HG02759 (cell line): Measurements from ENCODE around the gene DNAJC4.

Experiments
- ATAC-seq: cut with Tn5 transposase; IDR thresholded peaks from one replicate; pipeline ENCODE4 v1.9.1; 2021; ENCODE audit warnings: mild to moderate bottlenecking, moderate library complexity; ENCODE audit not compliant: unreplicated experiment

Gene DNAJC4

GRCh38 chr11:64255135-64256128 is 25.1 kb downstream of the DNAJC4 start:
- ATAC-seq = no peak

GRCh38 chr11:64256300-64256699 is 26.0 kb downstream of the DNAJC4 start:
- ATAC-seq = no peak

GRCh38 chr11:64258356-64258755 is 28.0 kb downstream of the DNAJC4 start:
- ATAC-seq = no peak

DNA sequence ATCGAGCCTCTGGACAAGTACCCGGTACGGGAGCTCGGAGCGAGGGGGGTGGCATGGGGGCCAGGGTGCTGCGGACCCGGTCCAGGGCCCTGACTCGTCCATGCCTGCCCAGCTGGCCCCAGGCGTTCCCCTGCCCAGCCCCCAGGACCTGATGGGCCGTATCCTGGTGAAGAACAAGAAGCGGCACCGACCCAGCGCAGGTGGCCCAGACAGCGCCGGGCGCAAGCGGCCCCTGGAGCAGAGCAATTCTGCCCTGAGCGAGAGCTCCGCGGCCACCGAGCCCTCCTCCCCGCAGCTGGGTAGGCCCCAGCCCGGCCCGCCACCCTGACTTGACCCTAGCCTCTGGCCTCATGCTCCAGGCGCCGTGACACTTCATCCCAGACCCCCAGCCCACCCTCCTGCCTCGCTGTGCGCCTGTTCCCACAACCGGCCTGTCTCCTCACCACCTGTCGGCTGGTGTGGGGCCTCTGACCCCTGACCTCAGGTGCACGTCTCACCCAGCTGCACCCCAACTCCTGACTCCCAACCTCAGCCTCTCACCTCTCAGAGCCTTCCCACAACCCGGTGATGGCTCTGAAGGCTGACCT is 28.7 kb downstream of the DNAJC4 start:
- no peak for ATAC-seq

- no peak for ATAC-seq
Observed at GRCh38 chr11:64259533-64260067, 29.3 kb downstream of the DNAJC4 start.

DNA sequence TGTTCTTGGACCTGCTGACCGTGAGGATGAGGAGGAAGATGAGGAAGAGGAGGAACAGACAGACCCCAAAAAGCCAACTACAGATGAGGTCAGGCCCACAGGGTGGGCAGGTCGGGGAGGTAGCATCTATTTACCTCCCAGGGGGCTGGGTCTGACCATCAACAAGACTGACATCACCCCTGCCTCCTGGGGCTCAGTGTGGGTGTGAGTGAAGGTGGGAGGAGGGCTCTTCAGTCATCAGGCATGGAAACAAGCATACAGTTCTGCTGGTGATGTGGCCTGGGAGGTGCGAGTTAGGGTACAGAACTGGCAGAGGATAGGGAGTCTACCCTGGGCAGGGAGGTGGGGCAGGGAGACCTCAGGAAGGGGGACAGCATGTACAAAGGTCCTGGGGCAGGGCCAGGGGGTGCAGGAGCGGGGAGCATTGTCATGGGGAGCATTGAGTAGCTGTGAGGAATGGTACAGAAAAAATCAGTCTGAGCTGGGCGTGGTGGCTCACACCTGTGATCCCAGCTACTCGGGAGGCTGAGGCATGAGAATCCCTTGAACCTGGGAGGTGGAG is 29.9 kb downstream of the DNAJC4 start:
- no peak for ATAC-seq

- no peak for ATAC-seq
Observed at GRCh38 chr11:64261556-64262080, 31.3 kb downstream of the DNAJC4 start.

GRCh38 chr11:64262271-64263002 is 32.1 kb downstream of the DNAJC4 start:
- no peak for ATAC-seq

GRCh38 chr11:64263021-64263946 is 32.9 kb downstream of the DNAJC4 start:
- ATAC-seq = no peak

DNA sequence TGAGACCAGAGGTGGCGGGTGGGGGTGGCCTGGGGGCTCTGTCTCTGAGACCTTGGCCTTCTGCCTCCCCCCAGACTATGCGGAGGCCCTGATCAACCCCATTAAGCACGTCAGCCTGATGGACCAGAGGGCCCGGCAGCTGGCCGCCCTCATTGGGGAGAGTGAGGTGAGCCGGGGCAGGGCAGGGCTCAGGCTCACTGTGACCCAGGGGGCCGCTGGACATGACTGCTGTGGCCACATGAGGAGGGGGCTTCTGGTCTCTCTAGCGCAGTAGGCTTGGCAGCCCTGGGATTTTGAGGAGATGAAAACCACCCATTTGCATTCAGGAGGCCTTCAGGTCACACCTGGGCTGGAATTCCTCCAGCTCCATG is 33.6 kb downstream of the DNAJC4 start:
- ATAC-seq = no peak

- ATAC-seq = no peak
Observed at GRCh38 chr11:64264371-64264852, 34.1 kb downstream of the DNAJC4 start.

DNA sequence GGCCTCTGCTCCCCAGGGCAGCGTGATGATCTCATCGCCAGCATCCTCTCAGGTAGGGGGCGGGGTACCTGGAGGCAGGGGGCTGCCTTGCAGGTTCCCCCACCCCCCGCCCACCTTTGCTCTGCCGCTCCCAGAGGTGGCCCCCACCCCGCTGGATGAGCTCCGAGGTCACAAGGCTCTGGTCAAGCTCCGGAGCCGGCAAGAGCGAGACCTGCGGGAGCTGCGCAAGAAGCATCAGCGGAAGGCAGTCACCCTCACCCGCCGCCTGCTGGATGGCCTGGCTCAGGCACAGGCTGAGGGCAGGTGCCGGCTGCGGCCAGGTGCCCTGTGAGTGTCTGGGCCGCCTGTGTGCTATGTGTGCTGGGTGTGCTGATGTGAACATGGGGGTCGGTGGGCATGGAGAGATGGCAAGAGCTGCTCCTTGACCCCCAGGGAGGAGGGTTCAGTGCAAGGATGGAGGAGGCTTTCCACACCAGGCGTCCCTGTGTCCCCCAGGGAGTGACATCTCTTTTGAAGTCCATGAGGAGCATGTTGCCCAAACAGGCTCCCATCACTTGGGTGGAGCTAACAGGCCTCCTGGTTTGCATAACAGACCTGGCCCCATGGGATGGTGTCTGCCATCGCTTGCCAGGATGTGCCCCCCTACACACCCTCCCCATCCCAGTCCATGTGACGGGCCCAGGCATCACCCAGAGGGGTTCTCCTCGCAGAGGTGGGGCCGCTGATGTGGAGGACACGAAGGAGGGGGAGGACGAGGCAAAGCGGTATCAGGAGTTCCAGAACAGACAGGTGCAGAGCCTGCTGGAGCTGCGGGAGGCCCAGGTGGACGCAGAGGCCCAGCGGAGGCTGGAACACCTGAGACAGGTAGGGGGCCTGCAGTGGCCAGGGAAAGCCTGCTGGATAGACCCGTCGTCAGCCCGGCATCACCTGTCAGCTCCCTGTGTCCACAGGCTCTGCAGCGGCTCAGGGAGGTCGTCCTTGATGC is 35.1 kb downstream of the DNAJC4 start:
- no peak for ATAC-seq

- no peak for ATAC-seq
Observed at GRCh38 chr11:64266339-64266738, 36.0 kb downstream of the DNAJC4 start.

DNA sequence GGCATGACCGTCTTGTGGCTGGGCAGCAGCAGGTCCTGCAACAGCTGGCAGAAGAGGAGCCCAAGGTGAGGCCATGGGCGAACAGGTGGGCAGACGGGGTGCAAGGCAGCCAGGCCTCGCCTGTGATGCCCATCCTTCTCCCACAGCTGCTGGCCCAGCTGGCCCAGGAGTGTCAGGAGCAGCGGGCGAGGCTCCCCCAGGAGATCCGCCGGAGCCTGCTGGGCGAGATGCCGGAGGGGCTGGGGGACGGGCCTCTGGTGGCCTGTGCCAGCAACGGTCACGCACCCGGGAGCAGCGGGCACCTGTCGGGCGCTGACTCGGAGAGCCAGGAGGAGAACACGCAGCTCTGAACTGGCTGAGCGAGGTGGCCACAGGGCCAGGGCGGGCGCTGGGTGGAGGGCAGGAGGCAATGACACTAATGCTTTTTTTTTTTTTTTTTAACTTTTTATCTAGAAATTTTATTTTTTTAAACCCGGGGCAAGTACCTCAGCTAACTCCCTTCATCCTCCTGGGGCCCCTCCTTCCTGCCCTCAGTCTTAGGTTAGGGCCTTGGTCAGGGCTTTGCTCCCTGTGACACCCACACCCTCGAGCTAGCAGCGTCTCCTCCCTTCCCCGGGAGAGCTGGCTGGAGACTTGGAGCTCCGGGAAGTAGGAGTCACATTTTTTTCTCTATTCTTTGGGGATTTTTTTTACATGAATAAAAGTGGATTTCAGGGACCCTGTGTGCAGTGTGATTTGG is 37.0 kb downstream of the DNAJC4 start:
- ATAC-seq = no peak

- ATAC-seq = no peak
Observed at GRCh38 chr11:64268025-64268892, 37.9 kb downstream of the DNAJC4 start.

GRCh38 chr11:64268893-64269539 is 38.7 kb downstream of the DNAJC4 start:
- ATAC-seq = peak; percentile 13
